ENCODE results near the gene EFCAB14. TPM values are rescaled to one million over a fixed set of nuclear protein-coding genes. Genes with fewer than 3 reads are reported as not detected.
"Not testable (repeated sequence)": the region's sequence is repeated elsewhere in the genome, so short reads cannot be mapped to it uniquely, and the experiment has no call there.

Gene EFCAB14
- polyA plus RNA-seq, 3 donors from 2014 or later = 85.8 to 145 (median 98.8) TPM

DNA sequence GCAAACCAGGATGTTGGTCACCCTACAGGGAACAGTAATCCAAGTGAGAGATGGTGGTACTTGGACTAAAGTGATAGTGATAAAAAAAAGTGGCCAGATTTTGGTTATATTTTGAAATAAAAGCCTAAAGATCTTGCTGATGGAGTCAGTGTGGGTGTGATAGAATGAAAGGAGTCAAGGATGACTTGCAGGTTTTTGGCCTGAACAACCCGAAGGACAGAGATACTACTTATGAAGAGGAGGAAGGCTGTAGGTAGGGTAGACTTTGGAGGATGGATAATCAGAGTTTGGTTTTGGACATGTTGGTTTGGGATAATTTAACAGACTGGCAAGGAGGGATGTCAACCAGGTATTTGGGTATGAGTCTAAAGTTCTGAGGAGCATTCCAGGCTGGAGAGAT is 48.8 kb downstream of the EFCAB14 start:
- H3K9me3 Mint-ChIP-seq = no peaks in the 10 kb centered on the region
- DNase-seq = no peak
- no peaks in the 10 kb centered on the region for H3K36me3 Mint-ChIP-seq
- no peak overlapping the region for H3K27ac Mint-ChIP-seq
- peaks cover 0 to 2% (median 0%) of the 10 kb centered on the region in 3 donors for H3K27me3 Mint-ChIP-seq (ENCODE audit: low read depth in 3 of 3)
- no peak overlapping the region for H3K4me3 Mint-ChIP-seq
- H3K4me1 Mint-ChIP-seq = peaks cover 17 to 19% of the 10 kb centered on the region in 2 donors

DNA sequence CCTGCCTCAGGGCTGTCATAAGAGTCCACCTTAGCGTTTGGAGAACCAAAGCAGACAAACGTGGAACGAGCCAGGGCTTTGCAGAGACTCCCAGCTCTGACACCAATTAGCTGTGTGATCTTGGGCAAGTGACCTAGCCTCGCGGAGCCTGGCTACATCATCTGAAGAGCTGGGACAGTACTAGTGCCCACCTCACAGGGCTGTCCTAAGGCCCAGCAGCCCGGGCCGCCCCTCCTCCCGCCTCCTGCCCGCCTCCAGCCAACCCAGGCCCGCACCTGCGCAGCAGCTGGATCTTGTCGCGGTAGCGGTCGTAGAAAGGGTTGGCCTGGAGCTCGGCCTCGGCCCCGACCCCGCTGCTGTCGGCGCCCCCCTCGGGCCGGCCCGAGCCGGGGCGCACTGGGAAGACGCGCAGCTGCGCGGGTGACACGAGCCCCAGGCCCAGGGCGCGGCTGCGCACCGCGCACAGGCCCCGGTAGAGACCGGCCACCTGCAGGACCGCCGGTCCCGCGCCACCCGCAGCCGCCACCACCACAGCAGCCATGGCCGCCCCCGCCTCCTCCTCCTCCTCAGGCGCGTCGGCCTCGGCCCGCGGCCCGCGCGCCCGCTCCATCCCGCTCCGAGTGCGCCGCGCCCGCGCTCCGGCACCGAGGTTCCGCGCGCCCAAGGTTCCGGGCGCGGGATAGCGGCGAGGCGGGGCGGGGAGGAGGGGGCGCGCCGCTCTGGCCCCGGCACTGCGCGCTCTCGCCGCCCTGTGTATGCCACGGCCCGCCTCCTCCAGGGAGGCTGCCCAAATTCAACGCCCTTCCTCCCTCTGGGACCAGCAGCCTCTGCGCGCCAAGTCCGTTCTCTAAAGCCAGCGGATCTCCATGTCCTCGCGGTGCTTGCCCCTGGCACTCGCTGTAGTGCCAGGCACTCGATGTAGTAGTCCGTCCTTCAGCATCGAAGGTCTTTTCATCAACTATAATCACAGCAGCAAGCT is 50.8 kb downstream of the EFCAB14 start, which contains the start of gene ATPAF1:
Gene ATPAF1 (minus strand): TSS at position 583 of the 979 bp plus-strand sequence. CDS start 42 bp downstream, at position 541.
- Mint-ChIP-seq H3K36me3 (peaks cover 10 to 15% (median 10%) of the 10 kb centered on the region in 3 donors), H3K27me3 (ENCODE audit: low read depth in 3 of 3) (peaks cover 0 to 2% (median 0%) of the 10 kb centered on the region in 3 donors), H3K27ac (peak within 1 kb of the TSS; percentile 6 to 66 (median 38)), H3K4me3 (peak within 1 kb of the TSS in 4 of 5 donors; percentile 78 to 83 (median 79)), H3K4me1 (peaks cover 17 to 18% of the 10 kb centered on the region in 2 donors), H3K9me3 (no peaks in the 10 kb centered on the region)
- DNase-seq = peak; percentile 53 to 64 (median 63)

DNA sequence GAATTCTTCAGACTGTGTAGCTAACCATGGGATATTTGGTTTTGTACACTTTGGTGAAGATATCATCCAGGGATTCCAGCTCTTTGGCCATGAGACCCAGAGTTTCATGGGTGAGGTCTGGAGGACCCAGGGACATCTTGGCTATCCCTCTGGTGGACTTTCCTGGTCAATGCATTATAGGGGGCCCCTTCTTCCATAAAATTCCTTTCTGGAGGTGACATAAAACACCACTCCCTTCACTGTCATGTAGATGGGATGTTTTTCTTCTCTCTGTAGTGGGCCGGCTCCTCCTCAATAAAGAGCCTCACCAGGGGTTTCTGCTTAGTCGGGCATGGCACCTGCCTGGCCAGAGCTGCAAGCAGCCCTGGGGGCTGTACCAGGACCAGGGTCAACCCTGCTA is 52.9 kb downstream of the EFCAB14 start:
- Mint-ChIP-seq H3K36me3 (peaks cover 10 to 19% (median 10%) of the 10 kb centered on the region in 3 donors), H3K27me3 (ENCODE audit: low read depth in 3 of 3) (no peaks in the 10 kb centered on the region), H3K4me1 (peaks cover 17 to 18% of the 10 kb centered on the region in 2 donors), H3K9me3 (no peaks in the 10 kb centered on the region), H3K4me3 (peak overlapping the region in 2 of 5 donors; percentile 30 to 83), H3K27ac (peak overlapping the region in 1 of 6 donors; percentile 37)
- no peak for DNase-seq

DNA sequence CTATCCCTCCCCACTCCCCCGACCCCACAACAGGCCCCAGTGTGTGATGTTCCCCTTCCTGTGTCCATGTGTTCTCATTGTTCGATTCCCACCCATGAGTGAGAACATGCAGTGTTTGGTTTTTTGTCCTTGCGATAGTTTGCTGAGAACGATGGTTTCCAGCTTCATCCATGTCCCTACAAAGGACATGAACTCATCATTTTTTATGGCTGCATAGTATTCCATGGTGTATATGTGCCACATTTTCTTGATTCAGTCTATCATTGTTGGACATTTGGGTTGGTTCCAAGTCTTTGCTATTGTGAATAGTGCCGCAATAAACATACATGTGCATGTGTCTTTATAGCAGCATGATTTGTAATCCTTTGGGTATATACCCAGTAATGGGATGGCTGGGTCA is 56.0 kb downstream of the EFCAB14 start:
- H3K4me3 Mint-ChIP-seq; DNase-seq; H3K27me3 Mint-ChIP-seq (ENCODE audit: low read depth in 3 of 3); H3K27ac Mint-ChIP-seq; H3K9me3 Mint-ChIP-seq: not testable (repeated sequence)
- Mint-ChIP-seq H3K4me1 (peaks cover 17 to 22% of the 10 kb centered on the region in 2 donors), H3K36me3 (peaks cover 10 to 20% (median 10%) of the 10 kb centered on the region in 3 donors)

DNA sequence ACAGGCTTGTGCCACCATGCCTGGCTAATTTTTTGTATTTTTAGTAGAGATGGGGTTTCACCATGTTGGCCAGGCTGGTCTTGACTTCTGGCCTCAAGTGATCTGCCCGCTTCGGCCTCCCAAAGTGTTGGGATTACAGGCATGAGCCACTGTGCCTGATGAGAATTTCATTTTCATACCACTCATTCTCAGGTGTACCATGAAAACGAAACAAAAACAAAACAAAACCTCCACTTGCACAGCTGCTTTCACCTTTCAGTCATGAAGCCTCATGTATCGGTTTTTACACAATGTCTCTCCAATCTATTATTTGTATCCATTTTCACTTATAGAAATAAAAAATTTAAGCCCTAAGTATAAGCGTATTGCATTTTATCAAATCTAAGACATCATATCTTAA is 58.8 kb downstream of the EFCAB14 start:
- not testable (repeated sequence) for H3K27ac Mint-ChIP-seq; H3K9me3 Mint-ChIP-seq; H3K4me3 Mint-ChIP-seq; H3K4me1 Mint-ChIP-seq; DNase-seq; H3K27me3 Mint-ChIP-seq (ENCODE audit: low read depth in 3 of 3)
- H3K36me3 Mint-ChIP-seq = peaks cover 19 to 39% (median 21%) of the 10 kb centered on the region in 3 donors

DNA sequence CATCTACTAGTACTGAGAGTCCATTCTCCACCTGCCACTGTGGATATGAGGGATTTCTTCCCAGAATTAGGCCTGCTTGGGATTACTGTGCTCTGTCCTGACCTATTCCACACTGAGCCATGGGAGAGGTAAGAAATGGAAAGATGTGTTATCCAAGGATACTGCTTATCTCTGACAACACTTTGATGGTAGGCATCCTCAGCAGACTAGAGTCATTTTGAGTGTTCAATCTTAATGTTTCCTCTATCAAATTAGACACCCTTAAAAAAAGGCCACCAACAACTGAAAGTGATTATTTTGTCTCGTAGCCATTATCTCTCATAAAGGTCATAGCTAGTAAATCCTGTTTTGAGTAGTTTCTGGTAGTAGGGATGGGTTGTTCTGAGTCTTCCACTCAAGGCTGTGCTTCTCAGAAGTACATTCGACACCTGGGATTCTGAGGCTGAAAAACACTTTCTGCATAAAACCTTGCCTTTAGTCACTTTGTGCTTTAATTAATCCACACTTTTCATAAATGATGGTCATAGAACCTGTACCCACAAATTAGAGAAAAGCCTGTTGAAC is 59.5 kb downstream of the EFCAB14 start:
- H3K27ac Mint-ChIP-seq = no peak overlapping the region
- no peaks in the 10 kb centered on the region for H3K27me3 Mint-ChIP-seq (ENCODE audit: low read depth in 3 of 3)
- H3K9me3 Mint-ChIP-seq = no peaks in the 10 kb centered on the region
- no peak overlapping the region for H3K4me3 Mint-ChIP-seq
- H3K36me3 Mint-ChIP-seq = peaks cover 21 to 40% (median 25%) of the 10 kb centered on the region in 3 donors
- H3K4me1 Mint-ChIP-seq = peaks cover 0 to 4% of the 10 kb centered on the region in 2 donors
- no peak for DNase-seq

DNA sequence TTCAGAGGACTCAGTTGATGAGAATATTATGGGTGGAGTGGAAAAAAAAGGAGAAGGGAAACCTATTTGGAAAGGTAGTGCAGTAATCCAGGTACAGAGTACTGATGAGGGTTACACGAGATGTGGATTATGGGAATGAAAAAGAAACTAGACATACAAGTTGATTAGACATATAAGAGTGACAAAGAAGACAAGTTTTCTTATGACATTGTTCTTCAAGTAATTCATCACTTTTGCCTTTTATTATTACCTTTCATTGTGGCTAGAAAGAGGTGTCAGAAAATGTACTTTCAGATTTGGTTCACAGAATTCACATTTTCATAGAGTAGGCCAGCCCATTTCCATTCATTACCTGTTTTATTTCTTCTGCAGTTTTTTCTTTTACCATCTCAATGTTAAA is 61.1 kb downstream of the EFCAB14 start:
- Mint-ChIP-seq H3K36me3 (peaks cover 19 to 28% (median 26%) of the 10 kb centered on the region in 3 donors), H3K9me3 (no peaks in the 10 kb centered on the region), H3K4me3 (no peak overlapping the region), H3K27ac (peak overlapping the region in 1 of 6 donors; percentile 12), H3K27me3 (ENCODE audit: low read depth in 3 of 3) (no peaks in the 10 kb centered on the region), H3K4me1 (peaks cover 0 to 4% of the 10 kb centered on the region in 2 donors)
- DNase-seq = no peak

DNA sequence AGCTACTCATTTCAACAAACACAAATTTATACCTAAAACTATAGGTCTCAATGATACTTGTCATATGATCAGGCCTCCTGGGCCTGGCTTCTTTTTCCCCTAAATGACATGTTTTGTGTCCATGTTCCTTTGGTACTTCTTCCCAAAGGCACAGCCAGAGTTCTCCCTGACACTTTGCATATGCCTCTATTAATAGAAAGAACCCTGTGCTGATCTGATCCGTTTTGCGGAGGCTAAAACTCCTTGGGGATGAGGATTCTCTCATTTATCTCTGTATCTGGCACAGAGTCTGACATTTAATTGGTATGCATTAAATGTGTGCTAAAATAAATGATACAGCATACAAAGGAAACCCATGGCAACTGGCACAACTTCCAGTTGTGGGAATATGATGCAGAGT is 62.3 kb downstream of the EFCAB14 start:
- DNase-seq = no peak
- no peaks in the 10 kb centered on the region for H3K27me3 Mint-ChIP-seq (ENCODE audit: low read depth in 3 of 3)
- peaks cover 28 to 36% (median 33%) of the 10 kb centered on the region in 3 donors for H3K36me3 Mint-ChIP-seq
- H3K4me3 Mint-ChIP-seq = no peak overlapping the region
- H3K27ac Mint-ChIP-seq = no peak overlapping the region
- H3K4me1 Mint-ChIP-seq = peaks cover 0 to 4% of the 10 kb centered on the region in 2 donors
- no peaks in the 10 kb centered on the region for H3K9me3 Mint-ChIP-seq

DNA sequence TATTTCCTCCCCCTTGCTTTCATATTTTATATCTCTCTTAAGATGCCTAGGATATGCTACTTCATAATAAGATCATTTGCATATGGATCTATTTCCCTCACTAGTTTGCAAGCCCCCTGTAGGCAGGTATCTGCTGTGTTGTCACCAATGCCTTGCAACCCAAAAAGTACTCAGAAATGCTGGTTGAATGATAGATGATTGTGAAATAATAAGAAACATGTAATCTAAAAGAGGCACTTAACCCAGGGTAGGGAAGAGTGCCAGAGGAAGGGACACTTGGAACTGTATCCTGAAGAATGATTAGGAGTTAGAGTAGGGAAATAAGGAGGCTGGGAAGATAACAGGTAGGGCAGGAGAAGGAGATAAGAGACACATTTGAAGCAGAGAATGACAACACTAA is 63.1 kb downstream of the EFCAB14 start:
- H3K36me3 Mint-ChIP-seq = peaks cover 28 to 36% (median 34%) of the 10 kb centered on the region in 3 donors
- no peak overlapping the region for H3K4me3 Mint-ChIP-seq
- H3K4me1 Mint-ChIP-seq = peaks cover 0 to 4% of the 10 kb centered on the region in 2 donors
- no peak overlapping the region for H3K27ac Mint-ChIP-seq
- no peaks in the 10 kb centered on the region for H3K27me3 Mint-ChIP-seq (ENCODE audit: low read depth in 3 of 3)
- no peaks in the 10 kb centered on the region for H3K9me3 Mint-ChIP-seq
- no peak for DNase-seq

DNA sequence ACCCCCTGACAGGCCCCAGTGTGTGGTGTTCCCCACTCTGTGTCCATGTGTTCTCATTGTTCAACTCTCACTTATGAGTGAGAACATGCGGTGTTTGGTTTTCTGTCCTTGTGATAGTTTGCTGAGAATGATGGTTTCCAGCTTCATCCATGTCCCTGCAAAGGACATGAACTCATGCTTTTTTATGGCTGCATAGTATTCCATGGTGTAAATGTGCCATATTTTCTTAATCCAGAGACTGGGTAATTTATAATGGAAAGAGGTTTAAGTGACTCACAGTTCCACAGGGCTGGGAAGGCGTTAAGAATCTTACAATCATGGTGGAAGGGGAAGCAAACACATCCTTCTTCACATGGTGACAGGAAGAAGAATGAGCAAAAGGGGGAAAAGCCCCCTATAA is 64.2 kb downstream of the EFCAB14 start:
- H3K27me3 Mint-ChIP-seq (ENCODE audit: low read depth in 3 of 3); H3K27ac Mint-ChIP-seq; H3K4me1 Mint-ChIP-seq; H3K4me3 Mint-ChIP-seq; DNase-seq; H3K9me3 Mint-ChIP-seq: not testable (repeated sequence)
- peaks cover 40 to 45% (median 44%) of the 10 kb centered on the region in 3 donors for H3K36me3 Mint-ChIP-seq

DNA sequence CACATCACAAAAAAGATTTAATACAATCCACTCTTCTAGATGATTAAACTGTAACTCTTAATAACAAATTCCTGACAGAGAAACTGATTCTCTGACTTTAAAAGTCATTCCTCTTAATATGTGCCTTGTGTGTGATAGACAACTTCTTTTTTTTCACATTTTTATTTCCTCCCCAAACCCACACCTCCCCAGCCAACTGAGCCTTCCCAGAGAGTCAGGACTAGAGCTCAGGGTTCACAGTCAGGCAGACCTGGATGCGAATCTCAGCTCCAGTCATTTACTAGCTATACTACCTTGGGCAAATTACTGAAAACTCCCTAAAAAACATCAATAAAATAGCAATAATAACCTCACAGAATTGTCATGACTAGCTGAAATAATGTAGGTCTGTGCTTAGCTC is 64.9 kb downstream of the EFCAB14 start:
- no peak overlapping the region for H3K4me3 Mint-ChIP-seq
- no peaks in the 10 kb centered on the region for H3K4me1 Mint-ChIP-seq
- no peaks in the 10 kb centered on the region for H3K27me3 Mint-ChIP-seq (ENCODE audit: low read depth in 3 of 3)
- H3K36me3 Mint-ChIP-seq = peaks cover 44 to 50% (median 46%) of the 10 kb centered on the region in 3 donors
- no peak overlapping the region for H3K27ac Mint-ChIP-seq
- H3K9me3 Mint-ChIP-seq = no peaks in the 10 kb centered on the region
- DNase-seq = no peak

DNA sequence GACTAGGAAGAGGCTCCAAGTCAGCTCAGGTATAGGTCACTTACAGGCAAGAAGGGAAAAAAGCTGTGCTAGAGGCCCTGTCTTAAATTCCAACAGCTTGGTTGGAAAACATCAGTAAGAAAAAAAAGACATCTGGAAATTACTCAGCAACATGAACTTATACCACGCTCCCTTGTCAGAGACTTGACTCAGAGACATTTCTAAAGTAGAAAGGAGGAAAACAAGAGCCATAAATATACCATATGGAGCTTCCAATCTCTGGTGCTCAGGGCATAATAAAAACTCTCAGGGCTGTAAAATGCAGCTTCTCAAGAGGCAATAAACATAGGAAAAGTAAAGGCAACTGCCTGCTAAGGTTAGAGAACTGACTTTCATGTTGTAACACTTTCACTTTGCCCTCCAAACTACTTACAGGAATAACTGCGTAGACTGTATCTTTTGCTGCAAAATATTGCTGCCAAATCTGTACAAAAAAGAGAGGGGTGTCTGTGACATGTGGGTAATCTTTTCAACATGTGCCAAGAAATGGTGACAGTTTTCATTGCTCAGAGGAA is 65.4 kb downstream of the EFCAB14 start:
- Mint-ChIP-seq H3K4me1 (no peaks in the 10 kb centered on the region), H3K27me3 (ENCODE audit: low read depth in 3 of 3) (no peaks in the 10 kb centered on the region), H3K9me3 (no peaks in the 10 kb centered on the region), H3K27ac (no peak overlapping the region), H3K4me3 (no peak overlapping the region), H3K36me3 (peaks cover 44 to 50% (median 46%) of the 10 kb centered on the region in 3 donors)
- no peak for DNase-seq

DNA sequence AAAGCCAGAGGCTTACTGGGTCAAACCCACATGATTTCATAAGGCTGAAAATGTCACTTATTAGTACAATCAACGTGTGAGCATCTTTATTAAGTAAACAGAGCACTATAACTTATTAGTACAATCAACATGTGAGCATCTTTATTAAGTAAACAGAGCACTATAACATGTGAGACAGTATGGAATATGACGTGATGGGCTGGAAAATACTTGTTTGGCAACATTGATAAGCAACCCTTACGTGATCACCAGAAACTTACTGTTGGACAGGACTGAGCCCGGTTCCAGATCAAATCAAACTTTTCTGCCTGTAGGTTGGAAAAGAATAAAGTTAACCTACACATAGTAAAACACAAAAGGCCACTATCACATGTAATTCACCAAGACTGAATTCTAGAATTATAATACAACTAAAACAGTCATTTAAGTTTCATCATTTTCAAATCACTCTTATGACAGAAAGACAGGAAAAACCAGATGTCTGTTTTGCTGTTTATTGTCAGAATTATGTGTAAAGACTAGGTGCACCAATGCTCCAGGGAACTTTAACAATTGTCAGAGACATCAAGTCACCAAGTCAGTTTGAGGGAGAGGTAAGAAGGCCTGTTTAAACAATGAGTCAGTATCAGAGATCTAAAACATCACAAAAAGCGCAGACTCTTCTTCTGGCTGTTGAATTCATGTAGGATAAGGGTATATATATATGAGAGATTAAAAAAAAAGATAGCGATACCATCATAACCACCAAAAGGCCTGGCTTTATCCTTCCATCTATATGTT is 66.4 kb downstream of the EFCAB14 start:
- Mint-ChIP-seq H3K4me3 (no peak overlapping the region), H3K27me3 (ENCODE audit: low read depth in 3 of 3) (no peaks in the 10 kb centered on the region), H3K9me3 (no peaks in the 10 kb centered on the region), H3K36me3 (peaks cover 45 to 47% (median 47%) of the 10 kb centered on the region in 3 donors), H3K27ac (no peak overlapping the region), H3K4me1 (no peaks in the 10 kb centered on the region)
- DNase-seq = no peak
